ENCODE measurements around the gene CDH13.

DNA sequence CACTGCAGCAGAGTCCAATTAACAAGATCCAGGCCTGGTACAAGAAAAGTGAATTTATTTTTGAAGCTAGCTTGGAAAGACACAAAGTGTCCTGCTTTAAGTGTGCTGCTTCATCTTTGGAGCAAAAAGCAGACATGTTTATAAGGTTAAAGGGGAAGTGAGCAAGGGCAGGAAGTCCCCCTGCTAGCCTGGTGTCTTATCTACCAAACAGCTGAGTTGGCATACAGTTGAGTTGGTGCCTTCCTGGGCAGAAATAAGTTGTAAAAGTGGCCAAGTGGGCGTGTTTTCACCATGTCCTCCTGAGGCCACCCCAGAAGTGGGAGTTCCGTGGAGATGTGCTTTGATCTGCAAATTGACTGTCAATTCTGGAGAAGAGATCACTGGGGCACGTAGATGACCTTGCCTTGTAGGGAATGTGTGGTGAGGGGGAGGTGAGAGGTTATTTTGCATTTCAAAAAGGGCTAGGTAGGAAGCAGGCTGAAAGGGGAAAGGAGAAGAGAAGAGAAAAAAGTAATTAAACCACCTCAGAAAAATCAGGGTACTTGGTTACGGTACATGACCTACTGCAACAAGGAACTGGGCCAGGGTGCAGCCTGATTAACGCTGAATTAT lies 1142.7 kb downstream of the CDH13 start:
- TF ChIP-seq, protein P1, sequence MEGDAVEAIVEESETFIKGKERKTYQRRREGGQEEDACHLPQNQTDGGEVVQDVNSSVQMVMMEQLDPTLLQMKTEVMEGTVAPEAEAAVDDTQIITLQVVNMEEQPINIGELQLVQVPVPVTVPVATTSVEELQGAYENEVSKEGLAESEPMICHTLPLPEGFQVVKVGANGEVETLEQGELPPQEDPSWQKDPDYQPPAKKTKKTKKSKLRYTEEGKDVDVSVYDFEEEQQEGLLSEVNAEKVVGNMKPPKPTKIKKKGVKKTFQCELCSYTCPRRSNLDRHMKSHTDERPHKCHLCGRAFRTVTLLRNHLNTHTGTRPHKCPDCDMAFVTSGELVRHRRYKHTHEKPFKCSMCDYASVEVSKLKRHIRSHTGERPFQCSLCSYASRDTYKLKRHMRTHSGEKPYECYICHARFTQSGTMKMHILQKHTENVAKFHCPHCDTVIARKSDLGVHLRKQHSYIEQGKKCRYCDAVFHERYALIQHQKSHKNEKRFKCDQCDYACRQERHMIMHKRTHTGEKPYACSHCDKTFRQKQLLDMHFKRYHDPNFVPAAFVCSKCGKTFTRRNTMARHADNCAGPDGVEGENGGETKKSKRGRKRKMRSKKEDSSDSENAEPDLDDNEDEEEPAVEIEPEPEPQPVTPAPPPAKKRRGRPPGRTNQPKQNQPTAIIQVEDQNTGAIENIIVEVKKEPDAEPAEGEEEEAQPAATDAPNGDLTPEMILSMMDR (conservative IDR thresholded peaks at IDR 0.05; ENCODE audit: low read length): no peak
- no peak for TF ChIP-seq EZH2phosphoT487 (IDR thresholded peaks at IDR 0.05; ENCODE audit: borderline replicate concordance, low read depth, low read length)

Data from OCI-LY7 (cell line).